Lung (tissue), 12 donors: ENCODE measurements around the gene IFRD2. TPM values are rescaled to one million over a fixed set of nuclear protein-coding genes. Genes with fewer than 3 reads are reported as not detected.

Source experiments
- ATAC-seq: fragments of 200-7000 bp; cut with Tn5 transposase; one replicate; pipeline ENCODE4 v1.9.1; 2020; ENCODE audit warnings: moderate number of reproducible peaks; ENCODE audit not compliant: insufficient read depth, low FRiP score
- DNase-seq, 3 donors: peaks; one replicate each; pipeline ENCODE4 v3.0.0-alpha.2; 2013 to 2017
- H3K27ac ChIP-seq, 2 donors: one replicate each; pipeline ENCODE4 v1.5.1; 2013; ENCODE audit warnings: mild to moderate bottlenecking in 2 of 2, moderate library complexity in 2 of 2, control low read depth in 1 of 2, inconsistent platforms in 1 of 2, low read depth in 1 of 2, low read length in 1 of 2
- H3K27me3 ChIP-seq, 3 donors: one replicate each; pipeline ENCODE4 v1.5.1; 2013; ENCODE audit warnings: low read length in 2 of 3; ENCODE audit not compliant: control insufficient read depth in 3 of 3, insufficient read depth in 3 of 3
- H3K36me3 ChIP-seq, 4 donors: one replicate each; pipeline ENCODE4 v1.5.1; 2013; ENCODE audit warnings: low read length in 4 of 4, mild to moderate bottlenecking in 1 of 4, moderate library complexity in 1 of 4; ENCODE audit not compliant: control insufficient read depth in 4 of 4, insufficient read depth in 4 of 4
- H3K4me1 ChIP-seq, 5 donors: one replicate each; pipeline ENCODE4 v1.5.1; 2013; ENCODE audit warnings: low read length in 5 of 5, mild to moderate bottlenecking in 2 of 5, moderate library complexity in 1 of 5; ENCODE audit not compliant: control insufficient read depth in 5 of 5, insufficient read depth in 5 of 5
- H3K4me3 ChIP-seq: one replicate; pipeline ENCODE4 v1.5.1; 2013; ENCODE audit warnings: mild to moderate bottlenecking, control low read depth, moderate library complexity
- H3K9ac ChIP-seq, 2 donors: one replicate each; pipeline ENCODE4 v1.5.1; 2013; ENCODE audit warnings: low read length in 2 of 2, control low read depth in 1 of 2; ENCODE audit not compliant: insufficient read depth in 1 of 2
- H3K9me3 ChIP-seq, 4 donors: one replicate each; pipeline ENCODE4 v1.5.1; 2013; ENCODE audit warnings: low read length in 3 of 4, mild to moderate bottlenecking in 1 of 4, moderate library complexity in 1 of 4; ENCODE audit not compliant: control insufficient read depth in 4 of 4, insufficient read depth in 3 of 4
- WGBS, 2 donors: extraction: QIAGEN DNeasy Blood & Tissue Kit; methylation state at CpG; one replicate each; pipeline ENCODE4 v1.1.7; 2013; 5-methylcytosine and 5-hydroxymethylcytosine counted together
- polyA plus RNA-seq, 2 donors: library from polyadenylated mRNA; stranded (reverse); fragments of 200-250 nt; gene quantifications; one replicate each; pipeline ENCODE4 v1.2.1, GENCODE V29; 2013
- total RNA-seq, 2 donors: library from RNA; depleted of rRNA in 1 of 2; stranded (reverse); fragments of >200 nt in 1 of 2; gene quantifications; one replicate each; pipeline ENCODE4 v1.2.1, GENCODE V29; 2014 to 2021
- TF ChIP-seq, protein P1 (sequence below): IDR thresholded peaks from 2 replicates; pipeline ENCODE4 v1.5.1; 2012; ENCODE audit warnings: mild to moderate bottlenecking; ENCODE audit errors: control extremely low read depth, extremely low read depth
- donor health status: control.
- donor health status: control.
- donor health status: Bipolar disorder and iron deficiency.
- donor health status: healthy.
- donor health status: DM: yes; HTN: yes; CAD: no.

Gene IFRD2
- total and polyA plus RNA-seq, 4 donors = 14.7 to 107 (median 95.1) TPM

DNA sequence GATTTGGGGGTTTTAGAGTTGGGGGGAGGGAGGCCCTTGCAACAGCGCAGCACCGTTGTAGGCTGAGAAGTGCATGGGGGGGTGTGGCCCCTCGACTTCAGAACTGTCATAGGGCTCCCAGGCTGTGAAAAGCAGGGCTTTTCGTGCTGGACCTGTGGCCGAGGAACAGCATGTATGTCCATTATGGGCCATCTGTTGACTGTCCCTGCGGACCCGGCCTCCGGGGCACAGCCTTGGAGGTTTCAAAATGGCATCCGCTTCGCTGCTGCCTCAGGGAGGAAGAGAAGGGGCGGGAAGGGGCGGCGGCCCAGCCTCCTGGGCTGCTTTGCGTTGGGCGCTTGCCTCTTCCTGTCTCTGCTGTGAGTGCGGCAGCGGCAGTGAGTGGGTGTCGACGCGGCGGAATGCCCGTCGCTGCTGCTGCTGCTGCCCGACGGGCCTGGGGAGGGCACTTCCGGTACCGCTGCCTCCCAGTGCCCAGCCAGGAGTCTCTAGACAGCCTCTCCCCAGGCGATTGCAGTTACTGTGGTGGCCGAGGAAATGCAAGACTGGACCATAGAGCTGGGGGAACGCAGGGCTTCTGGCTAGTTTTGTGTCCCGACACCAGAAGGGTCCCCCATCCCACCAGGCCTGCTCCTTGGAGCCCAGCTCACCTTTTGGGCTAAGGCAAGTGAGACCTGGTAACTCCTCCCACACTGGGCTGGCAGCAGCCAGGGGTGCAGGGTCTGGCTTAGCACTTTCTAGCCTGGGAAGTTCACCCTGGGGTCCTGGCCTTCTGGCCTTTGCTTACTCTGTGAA, 54.3 kb downstream of the IFRD2 start:
- H3K4me1 ChIP-seq = peaks cover 0 to 40% (median 8%) of the 10 kb centered on the region in 5 donors
- peak overlapping the region; percentile 41 to 96 for H3K9ac ChIP-seq
- H3K27ac ChIP-seq = peak overlapping the region; percentile 95 to 97
- H3K27me3 ChIP-seq = no peaks in the 10 kb centered on the region
- WGBS, 2 donors = 0 to 1% methylated on average over 31 of the region's 31 CpGs
- peaks cover 0 to 9% (median 4%) of the 10 kb centered on the region in 4 donors for H3K36me3 ChIP-seq
- peak; percentile 35 for ATAC-seq
- peak; percentile 82 to 90 (median 84) for DNase-seq
- TF ChIP-seq, protein P1, sequence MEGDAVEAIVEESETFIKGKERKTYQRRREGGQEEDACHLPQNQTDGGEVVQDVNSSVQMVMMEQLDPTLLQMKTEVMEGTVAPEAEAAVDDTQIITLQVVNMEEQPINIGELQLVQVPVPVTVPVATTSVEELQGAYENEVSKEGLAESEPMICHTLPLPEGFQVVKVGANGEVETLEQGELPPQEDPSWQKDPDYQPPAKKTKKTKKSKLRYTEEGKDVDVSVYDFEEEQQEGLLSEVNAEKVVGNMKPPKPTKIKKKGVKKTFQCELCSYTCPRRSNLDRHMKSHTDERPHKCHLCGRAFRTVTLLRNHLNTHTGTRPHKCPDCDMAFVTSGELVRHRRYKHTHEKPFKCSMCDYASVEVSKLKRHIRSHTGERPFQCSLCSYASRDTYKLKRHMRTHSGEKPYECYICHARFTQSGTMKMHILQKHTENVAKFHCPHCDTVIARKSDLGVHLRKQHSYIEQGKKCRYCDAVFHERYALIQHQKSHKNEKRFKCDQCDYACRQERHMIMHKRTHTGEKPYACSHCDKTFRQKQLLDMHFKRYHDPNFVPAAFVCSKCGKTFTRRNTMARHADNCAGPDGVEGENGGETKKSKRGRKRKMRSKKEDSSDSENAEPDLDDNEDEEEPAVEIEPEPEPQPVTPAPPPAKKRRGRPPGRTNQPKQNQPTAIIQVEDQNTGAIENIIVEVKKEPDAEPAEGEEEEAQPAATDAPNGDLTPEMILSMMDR = no peak
- no peaks in the 10 kb centered on the region for H3K9me3 ChIP-seq
- H3K4me3 ChIP-seq = peak overlapping the region; percentile 88

Other genes starting within 250 kb of the IFRD2 start
- gene RBM5, start 203.5 kb downstream of the IFRD2 start, total RNA-seq = 100 to 1,000 TPM; 115 to 380 TPM
- 10 to 100 TPM; 71.4 to 74.3 TPM for gene RBM5, start 203.5 kb downstream of the IFRD2 start, polyA plus RNA-seq
- gene SEMA3F, start 137.1 kb downstream of the IFRD2 start, total RNA-seq = 10 to 100 TPM; 27.8 to 54.3 TPM
- gene SEMA3F, start 137.1 kb downstream of the IFRD2 start, polyA plus RNA-seq = 10 to 100 TPM; 41.6 to 53.1 TPM
- gene GNAT1, start 100.8 kb downstream of the IFRD2 start, total RNA-seq = not detected
- under 1 TPM; 0.05 to 0.16 TPM for gene GNAT1, start 100.8 kb downstream of the IFRD2 start, polyA plus RNA-seq
- 1 to 10 TPM in 1 of 2 donors, under 1 TPM in 1; 0.43 to 4.3 TPM for gene SLC38A3, start 87.2 kb downstream of the IFRD2 start, total RNA-seq
- under 1 TPM; 0.08 to 0.24 TPM for gene SLC38A3, start 87.2 kb downstream of the IFRD2 start, polyA plus RNA-seq
- 100 to 1,000 TPM; 224 to 332 TPM for gene GNAI2, start 56.2 kb downstream of the IFRD2 start, total RNA-seq
- gene GNAI2, start 56.2 kb downstream of the IFRD2 start, polyA plus RNA-seq = 100 to 1,000 TPM; 217 to 364 TPM
- gene SEMA3B, start 23.3 kb downstream of the IFRD2 start, total RNA-seq = 10 to 100 TPM; 47.9 to 95.7 TPM
- 10 to 100 TPM; 39.6 to 75.6 TPM for gene SEMA3B, start 23.3 kb downstream of the IFRD2 start, polyA plus RNA-seq
- gene LSMEM2, start 13.3 kb downstream of the IFRD2 start, total RNA-seq = under 1 TPM in 1 of 2 donors, not detected in 1; 0.12 TPM
- gene LSMEM2, start 13.3 kb downstream of the IFRD2 start, polyA plus RNA-seq = under 1 TPM; 0.10 to 0.49 TPM
- 1 to 10 TPM; 1.4 to 4.0 TPM for gene HYAL3, start 7.0 kb upstream of the IFRD2 start, total RNA-seq
- gene HYAL3, start 7.0 kb upstream of the IFRD2 start, polyA plus RNA-seq = 1 to 10 TPM; 2.5 to 4.9 TPM
- gene NAA80, start 7.0 kb upstream of the IFRD2 start, total RNA-seq = 10 to 100 TPM in 1 of 2 donors, 1 to 10 TPM in 1; 4.8 to 16.6 TPM
- 10 to 100 TPM in 1 of 2 donors, 1 to 10 TPM in 1; 9.5 to 14.7 TPM for gene NAA80, start 7.0 kb upstream of the IFRD2 start, polyA plus RNA-seq
- gene HYAL1, start 11.1 kb upstream of the IFRD2 start, total RNA-seq = 10 to 100 TPM in 1 of 2 donors, 1 to 10 TPM in 1; 1.6 to 51.2 TPM
- 10 to 100 TPM; 24.6 to 27.8 TPM for gene HYAL1, start 11.1 kb upstream of the IFRD2 start, polyA plus RNA-seq
- gene HYAL2, start 30.3 kb upstream of the IFRD2 start, total RNA-seq = 100 to 1,000 TPM in 1 of 2 donors, 10 to 100 TPM in 1; 94.3 to 218 TPM
- 100 to 1,000 TPM; 193 to 208 TPM for gene HYAL2, start 30.3 kb upstream of the IFRD2 start, polyA plus RNA-seq
- gene TUSC2, start 35.8 kb upstream of the IFRD2 start, total RNA-seq = 10 to 100 TPM; 11.1 to 33.4 TPM
- gene TUSC2, start 35.8 kb upstream of the IFRD2 start, polyA plus RNA-seq = 10 to 100 TPM; 27.6 to 54.5 TPM
- gene RASSF1, start 48.4 kb upstream of the IFRD2 start, total RNA-seq = 10 to 100 TPM; 36.3 to 46.0 TPM
- 10 to 100 TPM; 38.0 to 59.0 TPM for gene RASSF1, start 48.4 kb upstream of the IFRD2 start, polyA plus RNA-seq
- gene ZMYND10, start 53.3 kb upstream of the IFRD2 start, total RNA-seq = 100 to 1,000 TPM in 1 of 2 donors, 10 to 100 TPM in 1; 70.8 to 117 TPM
- gene ZMYND10, start 53.3 kb upstream of the IFRD2 start, polyA plus RNA-seq = 10 to 100 TPM; 31.4 to 54.1 TPM
- 10 to 100 TPM; 12.7 to 17.0 TPM for gene NPRL2, start 58.3 kb upstream of the IFRD2 start, total RNA-seq
- 10 to 100 TPM; 17.4 to 21.9 TPM for gene NPRL2, start 58.3 kb upstream of the IFRD2 start, polyA plus RNA-seq
- 10 to 100 TPM; 18.2 to 33.9 TPM for gene CYB561D2, start 58.4 kb upstream of the IFRD2 start, total RNA-seq
- gene CYB561D2, start 58.4 kb upstream of the IFRD2 start, polyA plus RNA-seq = 10 to 100 TPM; 21.4 to 50.8 TPM
- gene TMEM115, start 67.1 kb upstream of the IFRD2 start, total RNA-seq = 10 to 100 TPM; 29.0 to 38.8 TPM
- 10 to 100 TPM; 32.9 to 44.8 TPM for gene TMEM115, start 67.1 kb upstream of the IFRD2 start, polyA plus RNA-seq
- 100 to 1,000 TPM in 1 of 2 donors, 10 to 100 TPM in 1; 35.8 to 111 TPM for gene CACNA2D2, start 211.2 kb upstream of the IFRD2 start, total RNA-seq
- 100 to 1,000 TPM in 1 of 2 donors, 10 to 100 TPM in 1; 28.2 to 102 TPM for gene CACNA2D2, start 211.2 kb upstream of the IFRD2 start, polyA plus RNA-seq